K562 (cell line): Measurements from ENCODE around the gene AIF1L. TPM values are rescaled to one million over a fixed set of nuclear protein-coding genes. Genes with fewer than 3 reads are reported as not detected.

Source experiments
- ATAC-seq: fragments of 200-7000 bp; cut with Tn5 transposase; 3 replicates; pipeline ENCODE4 v1.9.1; 2020; ENCODE audit warnings: moderate library complexity
- Bru-seq: library from RNA; stranded (reverse); fragments of 400-500 nt; gene quantifications from one replicate; lab custom pipeline; 2021; lab: Mats Ljungman, UMichigan
- BruChase-seq, 2 experiments: library from RNA; stranded (reverse); fragments of 400-500 nt; gene quantifications; one replicate each; lab custom pipeline; 2021; lab: Mats Ljungman, UMichigan
- BruUV-seq: library from RNA; stranded (reverse); fragments of 400-500 nt; replicated peaks from 2 replicates; lab custom pipeline; 2021; lab: Mats Ljungman, UMichigan
- CTCF ChIA-PET: fragments of 300-600 bp; formaldehyde crosslinking; extraction: SDS; loops from one replicate; lab custom pipeline; 2021; ENCODE audit warnings: low intra/inter-chr PET ratio; lab: Yijun Ruan, JAX
- POLR2A ChIA-PET: fragments of 300-600, 350-650 bp; sonication (Branson Sonifier 250); formaldehyde crosslinking; extraction: SDS; loops from one replicate; lab custom pipeline; 2021; ENCODE audit warnings: antibody characterized with exemption, inconsistent platforms; lab: Yijun Ruan, JAX
- DNase-seq, 4 experiments: peaks; one replicate each; pipeline versions ENCODE4 v3.0.0 to v3.0.0-alpha.2; 2011 to 2018; ENCODE audit warnings: low spot score in 3 of 4, mixed read lengths in 3 of 4; ENCODE audit errors: extremely low read depth in 1 of 4
- FAIRE-seq: peaks from 2 replicates; lab custom pipeline; 2011; peaks lifted over from hg19 to GRCh38; lab: Jason Lieb, UNC
- H2AFZ ChIP-seq: 2 replicates; pipeline ENCODE4 v1.6.0; 2011; ENCODE audit warnings: low read depth, low read length, control low read depth, inconsistent platforms
- H3K27ac ChIP-seq: fragments of 200-600 bp; 3 replicates; pipeline ENCODE4 v1.8.0; 2011; ENCODE audit warnings: low read depth, mild to moderate bottlenecking, control low read depth, inconsistent platforms, low read length, moderate library complexity, mixed read lengths; ENCODE audit errors: extremely low read depth
- H3K27me3 ChIP-seq, 2 experiments: fragments of 300-600 bp in 1 of 2; 2 replicates in 1 of 2; 3 replicates in 1 of 2; pipeline versions ENCODE4 v1.6.0 to v1.8.0; 2011; ENCODE audit warnings: inconsistent platforms in 2 of 2, low read length in 2 of 2, mild to moderate bottlenecking in 1 of 2, mixed read lengths in 1 of 2, moderate library complexity in 1 of 2; ENCODE audit not compliant: control insufficient read depth in 2 of 2, insufficient read depth in 2 of 2
- H3K36me3 ChIP-seq: fragments of 300-600 bp; 3 replicates; pipeline ENCODE4 v1.8.0; 2011; ENCODE audit warnings: mild to moderate bottlenecking, low read length, inconsistent platforms; ENCODE audit not compliant: control insufficient read depth, insufficient read depth
- H3K4me1 ChIP-seq, 2 experiments: fragments of 200-600 bp in 1 of 2; replicated peaks in 1 of 2; 2 replicates in 1 of 2; 3 replicates in 1 of 2; pipeline versions ENCODE4 v1.5.1 to v1.8.0; 2011; ENCODE audit warnings: inconsistent platforms in 2 of 2, low read length in 2 of 2, mild to moderate bottlenecking in 1 of 2, mixed read lengths in 1 of 2, moderate library complexity in 1 of 2; ENCODE audit not compliant: control insufficient read depth in 2 of 2, insufficient read depth in 2 of 2
- H3K4me2 ChIP-seq: 2 replicates; pipeline ENCODE4 v1.6.1; 2011; ENCODE audit warnings: low read length, control low read depth, inconsistent platforms, mixed read lengths; ENCODE audit not compliant: insufficient read depth
- H3K4me3 ChIP-seq: fragments of 200-600 bp; sonication (generic), shearing (Covaris generic); 2 replicates; pipeline ENCODE4 v1.5.1; 2016; ENCODE audit warnings: control low read depth, inconsistent platforms
- H3K79me2 ChIP-seq: fragments of 200-600 bp; 3 replicates; pipeline ENCODE4 v1.8.0; 2011; ENCODE audit warnings: low read length, inconsistent platforms; ENCODE audit not compliant: control insufficient read depth, insufficient read depth
- H3K9ac ChIP-seq, 2 experiments: 2 replicates each; pipeline versions ENCODE4 v1.6.0 to v1.6.1; 2011; ENCODE audit warnings: low read depth in 2 of 2, low read length in 2 of 2, control low read depth in 1 of 2, inconsistent platforms in 1 of 2, mild to moderate bottlenecking in 1 of 2, mixed read lengths in 1 of 2; ENCODE audit not compliant: insufficient read depth in 1 of 2
- H3K9me1 ChIP-seq: one replicate; pipeline ENCODE4 v1.6.0; 2011; ENCODE audit warnings: inconsistent platforms, mild to moderate bottlenecking, low read length, moderate library complexity; ENCODE audit not compliant: control insufficient read depth, insufficient read depth
- H3K9me3 ChIP-seq: replicated peaks from 2 replicates; pipeline ENCODE4 v1.5.1; 2011; ENCODE audit warnings: low read depth, low read length, inconsistent platforms; ENCODE audit not compliant: control insufficient read depth, insufficient read depth
- H4K20me1 ChIP-seq: replicated peaks from 2 replicates; pipeline ENCODE4 v1.6.1; 2011; ENCODE audit warnings: low read length, inconsistent platforms, mixed read lengths; ENCODE audit not compliant: control insufficient read depth, insufficient read depth
- BDP1 ChIP-seq: IDR thresholded peaks from 3 replicates; pipeline ENCODE4 v1.6.1; 2011; ENCODE audit not compliant: insufficient read length, insufficient read depth
- CAMTA2 ChIP-seq: fragments of 250-450 bp; sonication (Bioruptor Pico); conservative IDR thresholded peaks from 2 replicates; pipeline ENCODE4 v1.5.1; 2022
- HNRNPK ChIP-seq: fragments of 200-400 bp; formaldehyde crosslinking; IDR thresholded peaks from one replicate; pipeline ENCODE4 v1.6.1; 2018; ENCODE audit warnings: mild to moderate bottlenecking, low read depth, low read length; ENCODE audit not compliant: poor library complexity, severe bottlenecking
- KHSRP ChIP-seq: fragments of 450-650 bp; IDR thresholded peaks from 2 replicates; pipeline ENCODE4 v1.6.1; 2017
- MECOM ChIP-seq: fragments of 250-450 bp; sonication (Bioruptor Pico); IDR thresholded peaks from 2 replicates; pipeline ENCODE4 v1.8.0; 2022; ENCODE audit warnings: inconsistent platforms
- PTBP1 ChIP-seq: fragments of 200-400 bp; formaldehyde crosslinking; IDR thresholded peaks from 2 replicates; pipeline ENCODE4 v1.6.1; 2017; ENCODE audit warnings: low read depth, low read length
- TEAD1 ChIP-seq, 2 experiments: fragments of 450-650 bp in 1 of 2; sonication (generic) in 1 of 2; formaldehyde crosslinking; IDR thresholded peaks; 2 replicates each; pipeline versions ENCODE4 v1.4.0 to v1.8.0; 2020 to 2022; ENCODE audit warnings: mild to moderate bottlenecking in 2 of 2, missing genetic modification reagents in 1 of 2
- ZNF76 ChIP-seq: fragments of 250-450 bp; sonication (Bioruptor Pico); IDR thresholded peaks from 2 replicates; pipeline ENCODE4 v1.4.0; 2020; ENCODE audit warnings: mild to moderate bottlenecking, moderate library complexity, borderline replicate concordance
- WGBS: fragments of 100-300 bp; shearing (Covaris generic); methylation state at CpG from one replicate; pipeline ENCODE4 v1.1.6; 2016; ENCODE audit warnings: low coverage, mixed read lengths; ENCODE audit not compliant: insufficient coverage; ENCODE audit errors: missing lambda C conversion rate; 5-methylcytosine and 5-hydroxymethylcytosine counted together
- in situ Hi-C: fragments of 300-500 bp; cut with MboI; formaldehyde crosslinking; loops from 4 replicates; pipeline ENCODE4 v1.15.0; 2018; ENCODE audit warnings: inconsistent platforms, mixed read lengths
- intact Hi-C: fragments of 100-400 bp; cut with micrococcal nuclease; formaldehyde crosslinking; loops from 2 replicates; pipeline ENCODE4 v1.14.2; 2022
- long read RNA-seq, 3 experiments: library from polyadenylated mRNA in 2 of 3; library from RNA in 1 of 3; unstranded in 2 of 3; stranded (forward) in 1 of 3; transcript quantifications; one replicate each; pipeline ENCODE4 v2.0.0, GENCODE V29; 2019 to 2022
- polyA minus RNA-seq, 3 experiments: library from RNA; depleted of rRNA, polyadenylated mRNA; stranded (reverse); fragments of >200 nt; gene quantifications; 2 replicates each; pipeline ENCODE4 v1.2.3, GENCODE V29; 2011
- polyA plus RNA-seq, 8 experiments: library from polyadenylated mRNA; depleted of rRNA in 4 of 8; stranded (reverse) in 5 of 8; unstranded in 3 of 8; fragments of >200 nt; fragmentation: Nextera tagmentation in 2 of 8; fragmentation: Illumina TruSeq in 1 of 8; extraction: Ambion mirVana in 2 of 8; extraction: Trizol in 1 of 8; gene quantifications; 2 replicates each; pipeline versions ENCODE4 v1.2.1 to v1.2.3, GENCODE V29; 2011 to 2014; ENCODE audit warnings: inconsistent platforms in 1 of 8, missing spikeins in 1 of 8
- total RNA-seq, 7 experiments: library from RNA; depleted of rRNA in 6 of 7; stranded (reverse); fragments of >200 nt in 6 of 7; fragmentation: Illumina TruSeq in 2 of 7; extraction: Trizol in 2 of 7; gene quantifications; 2 replicates each; pipeline versions ENCODE4 v1.2.1 to v1.2.3, GENCODE V29; 2011 to 2021; ENCODE audit warnings: low replicate concordance in 1 of 7
- TF ChIP-seq, protein P1 (sequence below): sonication (generic); formaldehyde crosslinking; IDR thresholded peaks from 2 replicates; pipeline ENCODE4 v1.8.1; 2023; ENCODE audit warnings: mild to moderate bottlenecking, missing genetic modification reagents
- TF ChIP-seq, protein P2 (sequence below): fragments of 250-450 bp; sonication (Bioruptor Pico); IDR thresholded peaks from 2 replicates; pipeline ENCODE4 v1.6.1; 2021; ENCODE audit warnings: mild to moderate bottlenecking
- TF ChIP-seq, protein P3 (sequence below): fragments of 250-450 bp; sonication (Bioruptor Pico); IDR thresholded peaks from 2 replicates; pipeline ENCODE4 v1.8.0; 2021; ENCODE audit warnings: mild to moderate bottlenecking, moderate library complexity

Gene AIF1L
- total RNA-seq (2011; cell fraction: chromatin; rRNA removed; ENCODE audit: low replicate concordance): 2.2 and 5.3 TPM in 2 replicates
- 2.8 and 4.3 TPM in 2 replicates for total RNA-seq (2011; cell fraction: nucleolus; rRNA removed)
- total RNA-seq (2011; cell fraction: nucleoplasm; rRNA removed): 4.3 and 5.2 TPM in 2 replicates
- 0.86 and 1.1 TPM in 2 replicates for total RNA-seq (2014; rRNA removed)
- 1.3 and 1.5 TPM in 2 replicates for total RNA-seq (2014; rRNA removed; fragmentation: Illumina TruSeq; extraction: Trizol)
- total RNA-seq (2015; rRNA removed; fragmentation: Illumina TruSeq; extraction: Trizol): 0.68 and 0.76 TPM in 2 replicates
- 1.7 and 2.0 TPM in 2 replicates for total RNA-seq (2021)
- 5.9 and 9.1 TPM in 2 replicates for polyA plus RNA-seq (2011; rRNA removed)
- 4.5 and 4.9 TPM in 2 replicates for polyA plus RNA-seq (2011; cell fraction: cytosol; rRNA removed)
- 3.3 and 4.2 TPM in 2 replicates for polyA plus RNA-seq (2011; cell fraction: nucleus; rRNA removed)
- 2.7 and 2.8 TPM in 2 replicates for polyA plus RNA-seq (2012)
- polyA plus RNA-seq (2014; fragmentation: Illumina TruSeq; extraction: Trizol): 2.3 and 2.6 TPM in 2 replicates
- under 1 TPM; 0.34 to 0.77 TPM for polyA plus RNA-seq (2014; fragmentation: Nextera tagmentation; extraction: Ambion mirVana)
- 1.6 TPM in 2 replicates for polyA plus RNA-seq (2014; rRNA removed)
- 6.6 and 8.9 TPM in 2 replicates for polyA minus RNA-seq (2011; rRNA and poly(A)+ RNA removed)
- 1.5 and 4.4 TPM in 2 replicates for polyA minus RNA-seq (2011; cell fraction: cytosol; rRNA and poly(A)+ RNA removed)
- polyA minus RNA-seq (2011; cell fraction: nucleus; rRNA and poly(A)+ RNA removed): 1.1 and 1.9 TPM in 2 replicates
- percentile 41 among the genes with signal in this experiment for Bru-seq, nascent RNA
- percentile 24 among the genes with signal in this experiment for BruChase-seq, experiment 1, labeled RNA remaining after a 2-hour chase
- BruChase-seq, experiment 2, labeled RNA remaining after a 6-hour chase: percentile 32 among the genes with signal in this experiment
- long read RNA-seq, experiment 1, partial matches to known transcripts: 5 of 7 reads
- long read RNA-seq, experiment 1, other reads (novel, unspliced or antisense): 0 of 7 reads
- long read RNA-seq, experiment 2, partial matches to known transcripts: 1 of 1 reads
- long read RNA-seq, experiment 2, other reads (novel, unspliced or antisense): 0 of 1 reads
- long read RNA-seq, experiment 3, partial matches to known transcripts: 1 of 5 reads
- long read RNA-seq, experiment 3, other reads (novel, unspliced or antisense): 1 of 5 reads

DNA sequence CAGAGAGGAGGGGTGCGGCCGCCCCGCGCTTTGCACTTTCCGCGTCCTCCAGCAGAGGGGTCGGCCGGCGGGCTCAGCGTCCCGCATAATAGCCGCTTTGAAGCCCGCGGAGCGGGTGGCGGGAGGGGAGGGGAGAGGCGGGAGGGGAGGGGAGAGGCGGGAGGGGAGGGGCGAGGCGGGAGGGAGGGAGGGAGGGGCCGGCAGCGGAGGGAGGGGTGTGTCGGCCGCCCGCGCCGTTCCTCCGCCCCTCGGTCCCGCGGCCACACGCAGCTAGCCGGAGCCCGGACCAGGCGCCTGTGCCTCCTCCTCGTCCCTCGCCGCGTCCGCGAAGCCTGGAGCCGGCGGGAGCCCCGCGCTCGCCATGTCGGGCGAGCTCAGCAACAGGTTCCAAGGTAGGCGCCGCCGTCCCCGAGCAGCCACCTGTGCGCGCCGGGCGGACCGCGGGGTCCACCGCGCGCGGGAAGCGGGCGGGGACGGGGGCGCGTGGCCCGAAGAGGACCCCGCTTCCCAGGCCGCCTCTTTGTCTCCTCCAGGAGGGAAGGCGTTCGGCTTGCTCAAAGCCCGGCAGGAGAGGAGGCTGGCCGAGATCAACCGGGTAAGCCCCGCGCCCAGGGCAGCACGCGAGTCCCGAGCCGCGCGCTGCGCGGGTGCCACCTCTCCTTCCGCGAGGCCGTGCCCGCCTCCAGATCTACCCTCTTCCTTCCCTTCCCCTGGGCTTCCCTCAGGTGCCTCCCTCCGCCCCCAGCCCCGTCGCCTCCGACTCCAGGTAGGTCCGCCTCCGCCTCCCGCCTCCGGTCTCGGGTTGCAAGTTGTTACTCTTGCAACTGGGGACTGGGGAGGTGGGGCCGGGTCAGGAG is at the start of gene AIF1L:
TSS of gene AIF1L (plus strand) at position 263 of the 857 bp plus-strand sequence. CDS start at position 362, 99 bp downstream.
- ChIA-PET CTCF (interaction anchor here (1.2 kb wide), 1 partner anchor 155 kb away, joined by 3 read pairs; no protein-coding TSS in a partner anchor), POLR2A (interaction anchor here (0.6 to 99.3 kb wide), 11 partner anchors 0 to 239 kb away, joined by 3 to 3336 read pairs (median 4); partner anchors contain the start of genes AIF1L and NUP214)
- in situ Hi-C loops: no loop called here
- peak within 1 kb of the TSS; percentile 35 for H3K4me3 ChIP-seq
- peaks cover 8% of the 10 kb centered on the region for H3K9me1 ChIP-seq
- BruUV-seq: no TSS peak
- no peaks in the 10 kb centered on the region for H3K36me3 ChIP-seq
- peaks cover 22 to 62% of the 10 kb centered on the region in 2 experiments for H3K4me1 ChIP-seq
- DNase-seq (peak; percentile 87 to 100 (median 100)), FAIRE-seq (no peak), ATAC-seq (peak; percentile 65)
- peaks cover 63% of the 10 kb centered on the region for H4K20me1 ChIP-seq
- WGBS: 6% methylated on average over 93 of the region's 99 CpGs
- no peak within 1 kb of the TSS for H3K27ac ChIP-seq
- peak within 1 kb of the TSS; percentile 3 to 85; a peak in 3 of 4 replicates for H3K9ac ChIP-seq
- H2AFZ ChIP-seq: peak within 1 kb of the TSS; percentile 65
- no peaks in the 10 kb centered on the region for H3K79me2 ChIP-seq
- H3K9me3 ChIP-seq: no peaks in the 10 kb centered on the region
- H3K27me3 ChIP-seq: peaks cover 70 to 90% of the 10 kb centered on the region in 2 experiments
- peak within 1 kb of the TSS; percentile 66 for H3K4me2 ChIP-seq
- intact Hi-C loops: loop anchor here (1.0 kb wide), 1 partner anchor 29 kb away; the partner anchor contains the start of gene NUP214
- TF ChIP-seq TEAD1 (CRISPR knock-in tag; IDR thresholded peaks at IDR 0.05) (no peak), PTBP1 (no peak), HNRNPK (no peak), BDP1 (no peak), MECOM (CRISPR knock-in tag) (no peak), KHSRP (no peak), CAMTA2 (no peak), ZNF76 (no peak)
- TF ChIP-seq, protein P1, sequence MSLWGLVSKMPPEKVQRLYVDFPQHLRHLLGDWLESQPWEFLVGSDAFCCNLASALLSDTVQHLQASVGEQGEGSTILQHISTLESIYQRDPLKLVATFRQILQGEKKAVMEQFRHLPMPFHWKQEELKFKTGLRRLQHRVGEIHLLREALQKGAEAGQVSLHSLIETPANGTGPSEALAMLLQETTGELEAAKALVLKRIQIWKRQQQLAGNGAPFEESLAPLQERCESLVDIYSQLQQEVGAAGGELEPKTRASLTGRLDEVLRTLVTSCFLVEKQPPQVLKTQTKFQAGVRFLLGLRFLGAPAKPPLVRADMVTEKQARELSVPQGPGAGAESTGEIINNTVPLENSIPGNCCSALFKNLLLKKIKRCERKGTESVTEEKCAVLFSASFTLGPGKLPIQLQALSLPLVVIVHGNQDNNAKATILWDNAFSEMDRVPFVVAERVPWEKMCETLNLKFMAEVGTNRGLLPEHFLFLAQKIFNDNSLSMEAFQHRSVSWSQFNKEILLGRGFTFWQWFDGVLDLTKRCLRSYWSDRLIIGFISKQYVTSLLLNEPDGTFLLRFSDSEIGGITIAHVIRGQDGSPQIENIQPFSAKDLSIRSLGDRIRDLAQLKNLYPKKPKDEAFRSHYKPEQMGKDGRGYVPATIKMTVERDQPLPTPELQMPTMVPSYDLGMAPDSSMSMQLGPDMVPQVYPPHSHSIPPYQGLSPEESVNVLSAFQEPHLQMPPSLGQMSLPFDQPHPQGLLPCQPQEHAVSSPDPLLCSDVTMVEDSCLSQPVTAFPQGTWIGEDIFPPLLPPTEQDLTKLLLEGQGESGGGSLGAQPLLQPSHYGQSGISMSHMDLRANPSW: peak; percentile 94
- TF ChIP-seq, protein P2, sequence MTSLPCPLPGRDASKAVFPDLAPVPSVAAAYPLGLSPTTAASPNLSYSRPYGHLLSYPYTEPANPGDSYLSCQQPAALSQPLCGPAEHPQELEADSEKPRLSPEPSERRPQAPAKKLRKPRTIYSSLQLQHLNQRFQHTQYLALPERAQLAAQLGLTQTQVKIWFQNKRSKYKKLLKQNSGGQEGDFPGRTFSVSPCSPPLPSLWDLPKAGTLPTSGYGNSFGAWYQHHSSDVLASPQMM (CRISPR knock-in tag): no peak
- TF ChIP-seq, protein P3, sequence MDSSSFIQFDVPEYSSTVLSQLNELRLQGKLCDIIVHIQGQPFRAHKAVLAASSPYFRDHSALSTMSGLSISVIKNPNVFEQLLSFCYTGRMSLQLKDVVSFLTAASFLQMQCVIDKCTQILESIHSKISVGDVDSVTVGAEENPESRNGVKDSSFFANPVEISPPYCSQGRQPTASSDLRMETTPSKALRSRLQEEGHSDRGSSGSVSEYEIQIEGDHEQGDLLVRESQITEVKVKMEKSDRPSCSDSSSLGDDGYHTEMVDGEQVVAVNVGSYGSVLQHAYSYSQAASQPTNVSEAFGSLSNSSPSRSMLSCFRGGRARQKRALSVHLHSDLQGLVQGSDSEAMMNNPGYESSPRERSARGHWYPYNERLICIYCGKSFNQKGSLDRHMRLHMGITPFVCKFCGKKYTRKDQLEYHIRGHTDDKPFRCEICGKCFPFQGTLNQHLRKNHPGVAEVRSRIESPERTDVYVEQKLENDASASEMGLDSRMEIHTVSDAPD (CRISPR knock-in tag): no peak
